Stimulated activated CD8-positive, alpha-beta memory T cell treated with anti-CD3 and anti-CD28 coated beads, Interleukin-4, amount 100 ng/mL, for 4 hours (primary cell): ENCODE results near the gene REPIN1.

Experiments used
- DNase-seq, 2 donors: peaks; one replicate each; pipeline ENCODE4 v3.0.0-alpha.2; 2020; ENCODE audit warnings: low read depth in 2 of 2, low spot score in 1 of 2

Gene REPIN1

DNA sequence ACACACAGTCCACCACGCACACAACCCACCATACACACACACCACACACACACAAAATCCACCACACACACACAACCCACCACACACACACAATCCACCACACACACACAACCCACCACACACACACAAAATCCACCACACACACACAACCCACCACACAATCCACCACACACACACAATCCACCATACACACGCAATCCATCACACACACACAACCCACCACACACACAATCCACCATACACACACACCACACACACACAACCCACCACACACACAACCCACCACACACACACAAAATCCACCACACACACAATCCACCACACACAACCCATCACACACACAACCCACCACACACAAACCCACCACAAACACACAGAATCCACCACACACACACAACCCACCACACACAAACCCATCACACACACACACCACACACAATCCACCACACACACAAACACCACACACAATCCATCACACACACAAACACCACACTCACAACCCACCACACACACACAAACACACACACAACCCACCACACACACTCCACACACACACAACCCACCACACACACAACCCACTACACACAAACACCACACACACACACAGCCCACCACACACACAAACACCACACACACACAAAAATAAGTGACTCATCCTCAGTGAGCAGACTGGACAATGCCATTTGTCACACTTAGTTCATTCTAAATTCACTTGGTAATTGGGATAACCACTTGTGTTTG is 8.8 kb upstream of the REPIN1 start:
- DNase-seq: no peak

DNA sequence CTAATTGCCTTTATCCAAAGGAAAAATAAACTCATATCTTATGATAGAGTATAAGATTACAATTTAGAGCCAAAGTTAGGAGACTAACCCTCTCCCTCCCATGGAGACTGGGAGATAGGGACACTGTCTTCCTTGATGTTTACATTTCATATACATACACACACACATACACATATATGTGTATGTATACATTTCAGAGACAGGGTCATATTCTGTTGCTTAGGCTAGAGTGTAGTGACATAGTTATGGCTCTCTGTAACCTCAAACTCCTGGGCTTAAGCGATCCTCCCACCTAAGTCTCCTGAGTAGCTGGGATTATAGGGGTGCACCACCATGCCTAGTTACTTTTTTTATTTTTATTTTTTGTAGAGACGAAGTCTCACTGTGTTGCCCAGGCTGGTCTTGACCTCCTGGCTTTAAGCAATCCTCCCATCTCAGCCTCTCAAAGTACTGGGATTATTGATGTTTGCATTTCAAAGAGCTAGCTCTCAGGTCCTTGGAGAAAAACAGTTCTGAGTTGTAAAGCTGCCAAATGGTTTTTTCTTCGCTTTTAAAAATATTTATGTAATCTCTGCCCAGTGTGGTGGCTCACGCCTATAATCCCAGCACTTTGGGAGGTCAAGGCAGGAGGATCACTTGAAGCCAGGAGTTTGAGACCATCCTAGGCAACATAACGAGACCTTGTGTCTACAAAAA is 8.1 kb upstream of the REPIN1 start:
- DNase-seq: no peak

DNA sequence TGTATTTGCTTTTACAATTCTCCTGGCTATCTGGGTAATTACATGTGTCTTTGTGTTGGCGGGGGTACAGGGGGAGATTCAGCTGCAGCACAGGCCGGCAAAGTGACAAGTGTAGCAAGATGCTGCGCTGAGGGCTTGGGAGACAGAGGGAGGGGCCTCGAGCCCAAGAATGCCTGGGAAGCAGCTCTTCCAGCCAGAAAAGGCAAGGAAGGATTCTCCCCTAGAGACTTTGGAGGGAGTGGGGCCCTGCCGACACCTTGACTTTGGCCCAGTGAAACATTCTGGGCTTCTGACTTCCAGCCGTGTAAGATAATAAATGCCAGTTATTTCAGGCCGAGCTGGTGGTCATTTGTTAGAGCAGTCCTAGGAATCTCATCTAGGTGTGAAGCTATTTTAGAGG is 7.2 kb upstream of the REPIN1 start:
- DNase-seq: no peak

GRCh38 chr7:150361807-150362621 is 6.6 kb upstream of the REPIN1 start:
- no peak for DNase-seq

DNA sequence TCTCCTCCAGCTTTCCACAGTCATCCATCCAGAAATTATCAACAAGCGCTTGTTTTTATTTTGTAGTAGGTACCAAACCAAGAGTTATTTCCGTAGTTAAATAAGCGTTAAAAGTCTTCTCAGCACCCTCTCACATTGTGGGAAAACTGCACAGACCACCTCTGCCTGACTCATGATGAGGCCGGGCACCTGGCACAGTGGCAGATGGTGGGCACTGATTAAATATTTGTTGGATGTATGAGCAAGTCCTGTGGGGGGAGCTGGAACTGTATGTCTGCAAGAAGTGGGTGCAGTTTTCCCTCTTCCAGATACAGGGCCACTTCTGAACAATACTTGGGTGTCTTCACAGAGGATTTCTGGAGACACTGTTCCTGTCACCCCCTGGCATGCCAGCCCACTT is 5.3 kb upstream of the REPIN1 start:
- no peak for DNase-seq

GRCh38 chr7:150363872-150364271 is 4.8 kb upstream of the REPIN1 start:
- no peak for DNase-seq

DNA sequence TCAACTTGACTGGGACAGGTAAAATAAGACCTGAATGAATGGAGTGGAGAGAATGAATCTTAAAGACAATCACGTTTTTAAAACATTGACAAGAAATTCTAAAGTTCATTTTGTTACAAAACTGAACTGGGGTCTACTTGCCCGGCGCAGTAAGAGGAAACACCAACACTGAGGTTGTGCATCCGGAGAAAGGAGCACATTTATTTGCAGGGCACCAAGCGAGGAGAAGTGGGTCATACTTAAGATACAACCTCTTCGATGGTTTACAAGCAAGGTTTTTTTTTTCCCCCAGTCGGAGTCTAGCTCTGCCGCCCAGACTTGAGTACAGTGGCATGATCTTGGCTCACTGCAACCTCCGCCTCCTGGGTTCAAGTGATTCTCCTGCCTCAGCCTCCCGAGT is 3.4 kb upstream of the REPIN1 start:
- no peak for DNase-seq

GRCh38 chr7:150365673-150366398 is 2.8 kb upstream of the REPIN1 start:
- DNase-seq: no peak

DNA sequence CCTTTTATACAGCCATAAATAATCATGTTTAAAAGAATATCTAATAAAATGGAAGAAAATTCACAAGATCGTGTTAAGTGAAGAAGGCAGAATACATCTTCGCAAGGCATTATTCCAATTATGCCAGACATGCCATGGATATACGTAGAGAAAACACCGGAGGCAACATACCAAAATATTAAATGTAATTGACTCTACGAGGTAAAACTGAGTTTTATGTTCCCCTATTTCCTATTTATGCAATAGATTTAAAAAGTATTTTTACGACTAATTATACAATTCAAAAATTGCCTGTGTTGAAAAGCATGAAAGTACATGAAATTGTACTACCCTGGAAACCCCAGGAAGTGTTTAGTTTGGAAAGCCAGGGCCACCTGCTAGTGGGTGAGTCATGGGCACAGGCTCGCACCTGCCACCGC is 936 bp upstream of the REPIN1 start:
- no peak for DNase-seq

DNA sequence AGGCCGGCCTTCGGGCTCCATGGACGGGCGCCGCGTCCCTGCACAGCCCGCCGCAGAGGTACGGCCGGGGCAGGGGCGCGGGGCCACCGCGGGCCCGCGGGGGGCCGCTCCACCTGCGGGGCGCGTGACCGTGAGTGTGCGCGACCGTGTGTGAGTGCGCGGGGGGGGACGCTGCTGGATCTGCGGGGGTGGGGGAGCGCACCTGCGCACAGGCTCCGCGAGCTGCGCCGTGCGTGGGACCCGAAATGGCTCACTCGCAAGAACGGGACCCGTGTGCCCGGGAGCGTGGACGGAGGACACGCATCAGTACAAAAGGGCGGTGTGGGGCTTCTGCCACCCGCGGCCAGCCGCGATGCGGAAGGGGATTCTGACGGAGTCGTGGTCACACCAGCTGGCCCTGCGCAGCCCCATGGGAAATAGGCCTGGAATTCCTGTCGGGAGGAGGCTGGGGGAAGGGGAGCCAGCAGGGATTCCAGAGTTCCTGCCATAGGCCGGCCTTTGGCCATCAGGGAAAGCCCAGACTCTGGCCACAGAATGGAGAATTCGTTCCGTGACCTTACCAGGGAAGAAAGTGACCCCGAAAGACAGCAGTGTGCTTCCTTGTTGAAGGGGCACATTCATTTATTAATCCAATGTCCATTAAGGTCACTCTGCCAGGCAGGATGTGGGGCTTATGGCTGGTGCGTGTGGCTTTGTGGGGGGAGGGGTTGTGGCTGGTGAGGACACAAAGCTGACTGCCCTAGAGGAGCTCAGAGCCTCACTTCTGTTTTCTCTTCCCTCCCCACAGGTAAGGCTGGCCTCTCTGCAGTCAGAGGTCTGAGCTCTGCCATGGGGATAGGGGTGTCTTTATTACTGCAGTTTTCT is 494 bp downstream of the REPIN1 start:
- DNase-seq: peak; percentile 40 to 51

GRCh38 chr7:150369748-150370501 is 1.3 kb downstream of the REPIN1 start:
- DNase-seq: no peak

GRCh38 chr7:150370612-150371071 is 2.0 kb downstream of the REPIN1 start:
- no peak for DNase-seq

GRCh38 chr7:150371131-150371995 is 2.7 kb downstream of the REPIN1 start:
- DNase-seq: no peak

- DNase-seq: no peak
Observed at GRCh38 chr7:150371996-150372270, 3.3 kb downstream of the REPIN1 start.

- no peak for DNase-seq
Observed at GRCh38 chr7:150372271-150373048, 3.8 kb downstream of the REPIN1 start.

DNA sequence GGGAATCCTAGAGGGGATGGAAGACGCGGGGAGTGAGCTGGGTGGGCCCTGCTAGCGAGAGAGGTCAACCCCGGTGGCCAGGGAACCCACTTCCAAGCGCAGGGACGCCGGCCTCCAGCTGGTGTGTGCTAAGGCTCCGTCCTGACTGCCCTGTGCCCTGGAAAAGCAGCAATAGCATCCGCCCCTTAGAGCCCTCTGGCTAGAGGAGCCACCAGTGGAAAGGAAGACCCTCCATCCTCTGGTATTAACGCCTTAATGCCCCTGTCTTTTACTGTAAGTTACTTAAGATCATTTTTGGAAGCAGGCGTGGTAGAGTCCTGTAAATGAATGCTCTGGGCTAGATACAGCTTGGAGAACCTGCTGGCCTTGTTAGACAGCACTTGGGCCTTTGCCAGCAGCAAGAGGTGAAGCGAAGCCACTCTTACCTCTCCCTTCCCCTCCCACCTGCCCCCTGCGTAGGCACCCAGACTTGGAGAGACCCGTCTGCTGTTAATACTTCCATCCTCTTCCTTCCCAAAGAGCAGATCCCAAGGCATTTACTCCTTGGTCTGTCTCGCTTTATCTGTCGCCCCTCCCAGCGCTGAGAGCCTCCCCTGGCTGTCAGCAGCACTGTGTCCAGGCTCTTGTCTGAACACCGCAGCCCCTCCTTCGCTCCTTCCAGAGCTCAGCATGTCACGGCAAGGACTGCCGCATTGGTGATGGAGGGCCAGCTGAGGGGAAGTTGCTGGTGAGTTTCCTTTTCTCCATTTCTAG is 4.6 kb downstream of the REPIN1 start:
- no peak for DNase-seq

GRCh38 chr7:150374026-150374425 is 5.4 kb downstream of the REPIN1 start:
- DNase-seq: no peak
